Neural cell (in vitro differentiated cells): ENCODE measurements around the gene NCOA7. TPM values are rescaled to one million over a fixed set of nuclear protein-coding genes. Genes with fewer than 3 reads are reported as not detected.
"Not testable (repeated sequence)": the region's sequence is repeated elsewhere in the genome, so short reads cannot be mapped to it uniquely, and the experiment has no call there.

Source experiments
- H2AFZ ChIP-seq: fragments of 200-600, 300-800 bp; sonication (generic), shearing (Covaris generic); 2 replicates; pipeline ENCODE4 v1.6.0; 2014; ENCODE audit warnings: low read depth, mild to moderate bottlenecking, antibody characterized with exemption, low read length, moderate library complexity
- H3F3A ChIP-seq: fragments of 200-600 bp; shearing (Covaris generic); 2 replicates; pipeline ENCODE4 v1.6.1; 2016; ENCODE audit warnings: mild to moderate bottlenecking, moderate library complexity, mixed read lengths, antibody characterized with exemption, low read length; ENCODE audit not compliant: insufficient read depth, poor library complexity, severe bottlenecking
- H3K27ac ChIP-seq: fragments of 200-600, 300-800 bp; sonication (generic), shearing (Covaris generic); 2 replicates; pipeline ENCODE4 v1.5.1; 2014; ENCODE audit warnings: mild to moderate bottlenecking, low read length, moderate library complexity
- H3K27me3 ChIP-seq: fragments of 300-800, 200-600 bp; sonication (generic), shearing (Covaris generic); 2 replicates; pipeline ENCODE4 v1.6.0; 2014; ENCODE audit warnings: mild to moderate bottlenecking, low read depth, low read length, moderate library complexity; ENCODE audit not compliant: insufficient read depth
- H3K36me3 ChIP-seq: fragments of 300-800, 200-600 bp; sonication (generic), shearing (Covaris generic); 2 replicates; pipeline ENCODE4 v1.5.1; 2014; ENCODE audit warnings: mild to moderate bottlenecking, antibody characterized with exemption, low read length, moderate library complexity; ENCODE audit not compliant: insufficient read depth
- H3K4me2 ChIP-seq: fragments of 300-800, 200-600 bp; sonication (generic), shearing (Covaris generic); 2 replicates; pipeline ENCODE4 v1.6.0; 2014; ENCODE audit warnings: mild to moderate bottlenecking, low read length
- H3K4me3 ChIP-seq: fragments of 300-800, 200-600 bp; sonication (generic), shearing (Covaris generic); 2 replicates; pipeline ENCODE4 v1.5.1; 2014; ENCODE audit warnings: mild to moderate bottlenecking, low read length, moderate library complexity
- H3K79me2 ChIP-seq: fragments of 200-600 bp; shearing (Covaris generic); replicated peaks from 2 replicates; pipeline ENCODE4 v1.6.0; 2014; ENCODE audit warnings: mild to moderate bottlenecking, low read length, moderate library complexity; ENCODE audit not compliant: insufficient read depth
- H3K9ac ChIP-seq: fragments of 300-800, 200-600 bp; sonication (generic), shearing (Covaris generic); 2 replicates; pipeline ENCODE4 v1.6.1; 2016; ENCODE audit warnings: mild to moderate bottlenecking, low read length, mixed read lengths
- H3K9me2 ChIP-seq: fragments of 200-600 bp; shearing (Covaris generic); 2 replicates; pipeline ENCODE4 v1.6.1; 2016; ENCODE audit warnings: mild to moderate bottlenecking, low read length, mixed read lengths; ENCODE audit not compliant: insufficient read depth
- H3K9me3 ChIP-seq: fragments of 200-600, 300-800 bp; sonication (generic), shearing (Covaris generic); 2 replicates; pipeline ENCODE4 v1.6.1; 2016; ENCODE audit warnings: mild to moderate bottlenecking, mixed run types, low read length, moderate library complexity, mixed read lengths
- H4K20me1 ChIP-seq: fragments of 200-600 bp; shearing (Covaris generic); 2 replicates; pipeline ENCODE4 v1.6.1; 2016; ENCODE audit warnings: mild to moderate bottlenecking, mixed run types; ENCODE audit not compliant: insufficient read depth
- CTCF ChIP-seq: fragments of 450-650 bp; IDR thresholded peaks from 2 replicates; pipeline ENCODE4 v1.5.1; 2014; ENCODE audit warnings: antibody characterized with exemption, mild to moderate bottlenecking, moderate library complexity; ENCODE audit not compliant: poor library complexity, severe bottlenecking
- EP300 ChIP-seq: fragments of 450-650 bp; conservative IDR thresholded peaks from 2 replicates; pipeline ENCODE4 v1.6.1; 2014; ENCODE audit warnings: antibody characterized with exemption, mild to moderate bottlenecking, moderate library complexity; ENCODE audit not compliant: poor library complexity, severe bottlenecking
- EZH2 ChIP-seq: fragments of 200-600, 300-800 bp; shearing (Covaris generic), sonication (generic); IDR thresholded peaks from 2 replicates; pipeline ENCODE4 v1.6.1; 2014; ENCODE audit warnings: antibody characterized with exemption, low read length, borderline replicate concordance, mild to moderate bottlenecking; ENCODE audit not compliant: insufficient read depth, poor library complexity, severe bottlenecking
- MXI1 ChIP-seq: fragments of 450-650 bp; conservative IDR thresholded peaks from 2 replicates; pipeline ENCODE4 v1.6.1; 2014; ENCODE audit warnings: antibody characterized with exemption, mild to moderate bottlenecking; ENCODE audit not compliant: poor library complexity, severe bottlenecking
- POLR2AphosphoS5 ChIP-seq: IDR thresholded peaks from 2 replicates; pipeline ENCODE4 v1.6.1; 2012
- RAD21 ChIP-seq: fragments of 450-650 bp; conservative IDR thresholded peaks from 2 replicates; pipeline ENCODE4 v1.6.1; 2014; ENCODE audit warnings: antibody characterized with exemption, mild to moderate bottlenecking, moderate library complexity
- REST ChIP-seq: IDR thresholded peaks from 2 replicates; pipeline ENCODE4 v1.6.1; 2012; ENCODE audit warnings: borderline replicate concordance
- SMC3 ChIP-seq: fragments of 450-650 bp; conservative IDR thresholded peaks from 2 replicates; pipeline ENCODE4 v1.6.1; 2014; ENCODE audit warnings: antibody characterized with exemption, mild to moderate bottlenecking, moderate library complexity; ENCODE audit not compliant: poor library complexity
- TAF1 ChIP-seq: IDR thresholded peaks from 2 replicates; pipeline ENCODE4 v1.6.1; 2012; ENCODE audit warnings: low read depth
- polyA plus RNA-seq: library from polyadenylated mRNA; depleted of rRNA; stranded (reverse); fragments of >200 nt; gene quantifications from 2 replicates; pipeline ENCODE4 v1.2.3, GENCODE V29; 2014

NCOA7 gene
- polyA plus RNA-seq, 1 donor from 2014 or later, result 17.1 TPM

GRCh38 chr6:125906158-125906998 lies 115.6 kb downstream of the NCOA7 start:
- no peaks in the 10 kb centered on the region for H3K9me3 ChIP-seq
- no peaks in the 10 kb centered on the region for H3K9me2 ChIP-seq
- no peaks in the 10 kb centered on the region for H4K20me1 ChIP-seq
- H3K27ac ChIP-seq, result no peak overlapping the region
- TF ChIP-seq SMC3, result no peak
- no peak overlapping the region for H2AFZ ChIP-seq
- peaks cover 4% of the 10 kb centered on the region for H3K36me3 ChIP-seq
- no peak overlapping the region for H3K4me2 ChIP-seq
- no peak overlapping the region for H3K4me3 ChIP-seq
- no peaks in the 10 kb centered on the region for H3K79me2 ChIP-seq
- H3K9ac ChIP-seq, result no peak overlapping the region
- no peaks in the 10 kb centered on the region for H3K27me3 ChIP-seq
- H3F3A ChIP-seq, result no peaks in the 10 kb centered on the region

- Histone ChIP-seq H3K9ac (no peak overlapping the region), H3F3A (no peaks in the 10 kb centered on the region), H3K27me3 (no peaks in the 10 kb centered on the region), H2AFZ (no peak overlapping the region), H3K9me3 (no peaks in the 10 kb centered on the region), H3K79me2 (no peaks in the 10 kb centered on the region), H3K4me3 (no peak overlapping the region), H3K27ac (no peak overlapping the region), H4K20me1 (no peaks in the 10 kb centered on the region), H3K36me3 (peaks cover 9% of the 10 kb centered on the region), H3K4me2 (no peak overlapping the region), H3K9me2 (no peaks in the 10 kb centered on the region)
- TF ChIP-seq TAF1, result no peak
- TF ChIP-seq EP300, result no peak
- no peak for TF ChIP-seq CTCF
- no peak for TF ChIP-seq SMC3
- TF ChIP-seq POLR2AphosphoS5, result no peak
- no peak for TF ChIP-seq RAD21
- no peak for TF ChIP-seq EZH2
- no peak for TF ChIP-seq REST
- no peak for TF ChIP-seq MXI1
Measured at GRCh38 chr6:125910527-125910926, 119.8 kb downstream of the NCOA7 start.

- not testable (repeated sequence) for H4K20me1 ChIP-seq, H2AFZ ChIP-seq, H3K4me3 ChIP-seq, H3K9me2 ChIP-seq, H3K9me3 ChIP-seq, H3F3A ChIP-seq, H3K79me2 ChIP-seq, H3K27me3 ChIP-seq, H3K4me2 ChIP-seq, H3K27ac ChIP-seq, H3K9ac ChIP-seq
- peaks cover 10% of the 10 kb centered on the region for H3K36me3 ChIP-seq
Measured at GRCh38 chr6:125911051-125911451, 120.3 kb downstream of the NCOA7 start.

- not testable (repeated sequence) for H3K4me2 ChIP-seq, H3K79me2 ChIP-seq, H3K4me3 ChIP-seq, H3K36me3 ChIP-seq, H3K9me3 ChIP-seq, H3K9ac ChIP-seq, H2AFZ ChIP-seq, H4K20me1 ChIP-seq, H3K27me3 ChIP-seq, H3K9me2 ChIP-seq, H3F3A ChIP-seq, H3K27ac ChIP-seq
Measured at GRCh38 chr6:125912430-125912829, 121.7 kb downstream of the NCOA7 start.
